HG03280 (cell line): ENCODE data around the gene CLEC1A.
"Not testable (repeated sequence)": the region's sequence is repeated elsewhere in the genome, so short reads cannot be mapped to it uniquely, and the experiment has no call there.

Experiments used
- ATAC-seq: cut with Tn5 transposase; IDR thresholded peaks from one replicate; pipeline ENCODE4 v1.9.1; 2021; ENCODE audit warnings: mild to moderate bottlenecking, moderate library complexity; ENCODE audit not compliant: unreplicated experiment

CLEC1A gene

GRCh38 chr12:10052193-10052913, 46.4 kb downstream of the CLEC1A start:
- no peak for ATAC-seq

DNA sequence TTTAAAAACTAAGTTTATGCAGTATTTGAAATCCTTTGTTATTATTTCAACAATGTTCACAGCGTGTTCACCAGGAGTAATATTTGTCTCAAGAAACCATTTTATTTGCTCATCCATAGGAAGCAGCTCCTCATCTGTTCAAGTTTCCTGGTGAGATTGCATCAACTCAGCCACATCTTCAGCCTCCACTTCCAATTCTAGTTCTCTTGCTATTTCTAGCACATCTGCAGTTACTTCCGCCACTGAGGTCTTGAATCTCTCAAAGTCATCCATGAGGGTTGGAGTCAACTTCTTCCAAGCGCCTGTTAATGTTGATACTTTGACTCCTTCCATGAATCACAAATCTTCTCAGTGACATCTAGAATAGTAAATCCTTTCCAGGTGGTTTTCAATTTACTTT, 50.3 kb downstream of the CLEC1A start:
- no peak for ATAC-seq

DNA sequence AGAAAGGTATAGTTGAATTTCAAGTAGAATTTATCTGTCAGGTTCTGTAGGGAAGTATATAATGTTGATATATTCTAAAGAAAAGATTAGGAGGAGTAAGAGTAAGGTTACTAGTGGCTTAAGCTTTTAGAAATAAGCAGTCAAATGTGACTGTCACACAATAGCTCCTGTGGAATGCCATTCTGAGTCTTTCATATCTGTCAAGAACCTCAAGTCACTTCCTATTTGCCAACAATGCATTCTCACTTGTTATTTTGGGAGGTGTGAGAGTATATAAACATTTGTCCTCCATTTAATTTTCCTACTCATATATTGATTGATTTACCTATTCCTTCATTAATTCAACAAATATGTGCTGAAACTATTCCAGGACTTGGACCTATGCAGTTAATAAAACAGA, 56.6 kb downstream of the CLEC1A start:
- ATAC-seq, result no peak

DNA sequence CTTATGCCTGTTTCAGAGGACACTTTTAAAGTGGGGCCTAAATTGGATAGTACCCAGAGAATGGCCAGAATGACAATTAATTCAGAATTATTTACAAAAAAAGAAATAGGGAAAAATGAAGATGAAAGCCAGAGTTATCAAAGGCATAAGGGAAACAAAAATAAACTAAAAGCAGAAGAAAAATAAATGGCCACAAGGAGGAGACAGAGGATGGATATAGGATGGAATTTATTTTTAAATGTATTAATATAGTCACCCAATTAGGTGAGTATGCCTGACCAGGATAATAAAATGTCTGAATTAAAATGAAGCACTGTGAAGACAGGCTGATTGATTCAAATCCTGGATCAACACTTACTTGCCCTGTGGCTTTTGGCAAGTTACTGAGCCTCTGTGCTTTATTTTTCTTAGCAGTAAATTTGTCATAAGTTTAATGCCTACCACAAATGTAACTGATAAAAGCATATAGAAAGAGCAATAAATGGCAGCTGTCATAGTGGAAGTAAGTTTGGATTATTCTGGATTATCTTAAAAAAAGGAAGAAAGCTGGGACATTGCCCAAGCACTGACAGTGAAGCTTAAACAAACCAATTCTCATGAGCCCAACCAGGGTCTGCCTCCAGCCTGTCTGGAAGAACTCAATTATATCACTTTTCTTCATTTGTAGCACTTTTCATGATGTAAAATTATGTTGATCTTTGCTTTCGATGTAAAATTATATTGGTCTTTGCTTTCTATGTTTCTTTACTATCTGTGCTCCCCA, 64.8 kb downstream of the CLEC1A start:
- ATAC-seq, result no peak

DNA sequence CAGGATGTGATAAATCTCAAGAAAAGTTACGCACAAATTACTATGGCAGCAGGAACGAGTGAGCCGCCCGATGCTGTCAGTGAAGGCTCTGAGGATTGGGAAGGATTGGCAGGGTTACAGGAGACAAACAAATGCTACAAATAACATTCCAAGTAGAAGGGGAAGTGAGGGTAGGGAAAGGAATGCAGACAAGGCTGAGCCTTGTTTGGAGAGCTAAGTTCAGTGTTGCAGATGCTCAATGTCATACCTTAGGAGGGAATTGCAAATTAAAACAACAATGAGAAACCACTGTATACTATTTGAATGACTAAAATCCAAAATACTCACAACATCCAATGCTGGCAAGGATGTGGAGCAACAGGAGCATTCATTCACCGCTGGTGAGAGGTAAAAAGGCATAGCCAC, 67.0 kb downstream of the CLEC1A start:
- no peak for ATAC-seq

- no peak for ATAC-seq
These were observed 67.5 kb downstream of the CLEC1A start for GRCh38 chr12:10031321-10031720.

- ATAC-seq, result no peak
These were observed 68.3 kb downstream of the CLEC1A start, which contains the start of gene CLEC9A for GRCh38 chr12:10030446-10030845. TSS of gene CLEC9A (plus strand) at chr12:10030682. CDS start at chr12:10052688, 22,006 bp downstream.

GRCh38 chr12:10027721-10028120, 71.1 kb downstream of the CLEC1A start:
- no peak for ATAC-seq

DNA sequence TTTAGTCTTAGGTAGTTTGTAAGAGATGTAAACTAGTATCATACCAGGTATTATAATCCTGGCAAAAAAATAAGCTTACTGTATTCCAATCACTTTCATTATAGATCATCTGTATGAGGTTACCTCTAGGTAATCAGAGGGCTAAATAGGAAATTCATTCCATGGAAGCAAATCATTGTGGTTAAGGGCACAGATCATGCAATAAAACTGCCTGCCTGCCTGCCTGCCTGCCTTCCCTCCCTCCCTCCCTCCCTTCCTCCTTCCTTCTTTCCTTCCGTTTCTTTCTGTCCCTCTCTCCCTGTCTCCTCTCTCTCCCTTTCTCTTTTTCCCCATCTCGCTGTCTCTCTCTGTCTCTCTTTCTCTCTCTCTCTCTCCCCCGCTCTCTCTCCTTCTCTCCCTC, 71.5 kb downstream of the CLEC1A start:
- no peak for ATAC-seq

DNA sequence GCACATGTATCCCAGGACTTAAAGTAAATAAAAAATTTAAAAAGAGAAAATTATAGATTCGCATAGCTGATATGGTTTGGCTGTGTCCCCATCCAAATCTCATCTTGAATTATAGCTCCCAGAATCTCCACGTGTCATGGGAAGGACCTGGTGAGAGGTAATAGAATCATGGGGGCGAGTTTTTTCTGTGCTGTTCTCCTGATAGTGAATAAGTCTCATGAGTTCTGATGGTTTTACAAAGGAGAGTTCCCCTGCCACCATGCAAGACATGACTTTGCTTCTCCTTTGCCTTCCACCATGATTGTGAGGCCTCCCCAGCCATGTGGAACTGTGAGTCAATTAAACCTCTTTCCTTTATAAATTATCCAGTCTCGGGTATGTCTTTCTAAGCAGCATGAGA, 72.1 kb downstream of the CLEC1A start:
- not testable (repeated sequence) for ATAC-seq

- ATAC-seq, result no peak
These were observed 73.5 kb downstream of the CLEC1A start for GRCh38 chr12:10025236-10025635.

- no peak for ATAC-seq
These were observed 77.4 kb downstream of the CLEC1A start for GRCh38 chr12:10021342-10021741.
